Stimulated activated CD4-positive, alpha-beta T cell treated with anti-CD3 and anti-CD28 coated beads, Interleukin-2, amount 100 ng/mL, for 48 hours (primary cell): ENCODE results near the gene POP4.

Source experiments
- DNase-seq, 2 donors: peaks; one replicate each; pipeline ENCODE4 v3.0.0-alpha.2; 2020

POP4 gene

GRCh38 chr19:29635963-29636362 lies 29.9 kb downstream of the POP4 start:
- no peak for DNase-seq

GRCh38 chr19:29636553-29637360 lies 30.7 kb downstream of the POP4 start:
- DNase-seq: no peak

GRCh38 chr19:29639086-29639485 lies 33.0 kb downstream of the POP4 start:
- no peak for DNase-seq

- DNase-seq: no peak
Observed at GRCh38 chr19:29640231-29640630, 34.1 kb downstream of the POP4 start.

- no peak for DNase-seq
Observed at GRCh38 chr19:29641597-29641996, 35.5 kb downstream of the POP4 start.

GRCh38 chr19:29643361-29643935 lies 37.4 kb downstream of the POP4 start:
- DNase-seq: no peak

GRCh38 chr19:29644210-29644609 lies 38.1 kb downstream of the POP4 start:
- DNase-seq: no peak

GRCh38 chr19:29645491-29645867 lies 39.4 kb downstream of the POP4 start:
- no peak for DNase-seq

- DNase-seq: no peak
Observed at GRCh38 chr19:29645911-29646310, 39.8 kb downstream of the POP4 start.

- DNase-seq: no peak
Observed at GRCh38 chr19:29650772-29651387, 44.8 kb downstream of the POP4 start.

- no peak for DNase-seq
Observed at GRCh38 chr19:29651622-29652394, 45.7 kb downstream of the POP4 start.

GRCh38 chr19:29653398-29653797 lies 47.3 kb downstream of the POP4 start:
- no peak for DNase-seq

GRCh38 chr19:29655648-29656335 lies 49.7 kb downstream of the POP4 start:
- DNase-seq: no peak

GRCh38 chr19:29658221-29658991 lies 52.3 kb downstream of the POP4 start:
- DNase-seq: no peak

- no peak for DNase-seq
Observed at GRCh38 chr19:29660835-29661234, 54.8 kb downstream of the POP4 start.

GRCh38 chr19:29662278-29662603 lies 56.2 kb downstream of the POP4 start:
- no peak for DNase-seq

GRCh38 chr19:29662604-29663404 lies 56.7 kb downstream of the POP4 start:
- DNase-seq: no peak

GRCh38 chr19:29663861-29664752 lies 58.0 kb downstream of the POP4 start:
- no peak for DNase-seq

- no peak for DNase-seq
Observed at GRCh38 chr19:29664753-29665214, 58.7 kb downstream of the POP4 start.

GRCh38 chr19:29665215-29665825 lies 59.2 kb downstream of the POP4 start, which contains the start of gene PLEKHF1:
TSS of gene PLEKHF1 (plus strand) at chr19:29665461. CDS start at chr19:29673840, 8,379 bp downstream.
- DNase-seq: peak; percentile 84 to 86
